Hepatocyte (in vitro differentiated cells): ENCODE data around the gene LRMDA. TPM values are rescaled to one million over a fixed set of nuclear protein-coding genes. Genes with fewer than 3 reads are reported as not detected.
A peak's percentile ranks its signal among the peaks of the same experiment; 100 is the strongest.

Source experiments
- DNase-seq: peaks from one replicate; pipeline ENCODE4 v3.0.0-alpha.2; 2016; ENCODE audit warnings: low spot score
- H2AFZ ChIP-seq: fragments of 200-600 bp; sonication (generic); 2 replicates; pipeline ENCODE4 v1.6.0; 2016; ENCODE audit warnings: antibody characterized with exemption, mild to moderate bottlenecking
- H3K27ac ChIP-seq: fragments of 200-600 bp; sonication (generic); 2 replicates; pipeline ENCODE4 v1.5.1; 2016; ENCODE audit warnings: mild to moderate bottlenecking
- H3K27me3 ChIP-seq: fragments of 200-600 bp; sonication (generic); 2 replicates; pipeline ENCODE4 v1.6.1; 2016
- H3K36me3 ChIP-seq: fragments of 200-600 bp; sonication (generic); replicated peaks from 2 replicates; pipeline ENCODE4 v1.5.1; 2016; ENCODE audit warnings: low read depth; ENCODE audit not compliant: insufficient read depth
- H3K4me1 ChIP-seq: fragments of 200-600 bp; sonication (generic); 2 replicates; pipeline ENCODE4 v1.5.1; 2016; ENCODE audit warnings: mild to moderate bottlenecking, moderate library complexity; ENCODE audit not compliant: insufficient read depth
- H3K4me2 ChIP-seq: fragments of 200-600 bp; sonication (generic); 2 replicates; pipeline ENCODE4 v1.6.0; 2016
- H3K4me3 ChIP-seq: fragments of 200-600 bp; sonication (generic); 2 replicates; pipeline ENCODE4 v1.5.1; 2016; ENCODE audit warnings: mild to moderate bottlenecking
- H3K79me2 ChIP-seq: fragments of 200-600 bp; sonication (generic); 2 replicates; pipeline ENCODE4 v1.6.0; 2017; ENCODE audit warnings: mild to moderate bottlenecking
- H3K9me2 ChIP-seq: fragments of 200-600 bp; sonication (generic); replicated peaks from 2 replicates; pipeline ENCODE4 v1.6.0; 2017; ENCODE audit warnings: mild to moderate bottlenecking; ENCODE audit not compliant: insufficient read depth
- H3K9me3 ChIP-seq: fragments of 200-600 bp; sonication (generic); 2 replicates; pipeline ENCODE4 v1.5.1; 2016; ENCODE audit warnings: low read depth, mild to moderate bottlenecking
- H4K20me1 ChIP-seq: fragments of 200-600 bp; sonication (generic); 2 replicates; pipeline ENCODE4 v1.6.0; 2016; ENCODE audit warnings: mild to moderate bottlenecking; ENCODE audit not compliant: insufficient read depth, poor library complexity, severe bottlenecking
- CTCF ChIP-seq: fragments of 200-600 bp; sonication (generic); IDR thresholded peaks from 2 replicates; pipeline ENCODE4 v1.5.1; 2016; ENCODE audit warnings: antibody characterized with exemption, mild to moderate bottlenecking; ENCODE audit not compliant: poor library complexity
- EZH2 ChIP-seq: fragments of 200-600 bp; sonication (generic); IDR thresholded peaks from 2 replicates; pipeline ENCODE4 v1.6.1; 2016; ENCODE audit warnings: antibody characterized with exemption, mild to moderate bottlenecking, borderline replicate concordance
- EZH2phosphoT487 ChIP-seq: fragments of 200-600 bp; sonication (generic); IDR thresholded peaks from one replicate; pipeline ENCODE4 v1.6.1; 2018; ENCODE audit warnings: antibody characterized with exemption, mild to moderate bottlenecking, low read depth, moderate library complexity; ENCODE audit not compliant: unreplicated experiment, severe bottlenecking
- WGBS: methylation state at CpG from one replicate; pipeline ENCODE4 v1.1.6; 2016; ENCODE audit warnings: low lambda C conversion rate; ENCODE audit errors: missing lambda C conversion rate; 5-methylcytosine and 5-hydroxymethylcytosine counted together
- polyA plus RNA-seq: library from polyadenylated mRNA; unstranded; fragments of >200 nt; fragmentation: Nextera tagmentation; extraction: Ambion mirVana; gene quantifications from 2 replicates; pipeline ENCODE4 v1.2.1, GENCODE V29; 2016
- total RNA-seq: library from RNA; depleted of rRNA; stranded (reverse); fragments of >200 nt; gene quantifications from 2 replicates; pipeline ENCODE4 v1.2.3, GENCODE V29; 2014

The LRMDA gene
- total and polyA plus RNA-seq, 2 experiments from 2014 or later: 5.6 to 15.7 TPM

- H3K79me2 ChIP-seq: no peaks in the 10 kb centered on the region
- no peaks in the 10 kb centered on the region for H3K9me2 ChIP-seq
- H2AFZ ChIP-seq: no peak overlapping the region
- 42% methylated on average over 4 of the region's 4 CpGs for WGBS
- H3K27me3 ChIP-seq: no peaks in the 10 kb centered on the region
- H3K9me3 ChIP-seq: no peaks in the 10 kb centered on the region
- H3K4me3 ChIP-seq: no peak overlapping the region
- DNase-seq: peak; percentile 17
- TF ChIP-seq CTCF (no peak), EZH2phosphoT487 (no peak), EZH2 (no peak)
- H4K20me1 ChIP-seq: no peaks in the 10 kb centered on the region
- H3K4me1 ChIP-seq: peaks cover 11% of the 10 kb centered on the region
- no peaks in the 10 kb centered on the region for H3K36me3 ChIP-seq
- no peak overlapping the region for H3K4me2 ChIP-seq
- H3K27ac ChIP-seq: peak overlapping the region; percentile 8
Observed at GRCh38 chr10:75971402-75972211, 540.2 kb downstream of the LRMDA start.

DNA sequence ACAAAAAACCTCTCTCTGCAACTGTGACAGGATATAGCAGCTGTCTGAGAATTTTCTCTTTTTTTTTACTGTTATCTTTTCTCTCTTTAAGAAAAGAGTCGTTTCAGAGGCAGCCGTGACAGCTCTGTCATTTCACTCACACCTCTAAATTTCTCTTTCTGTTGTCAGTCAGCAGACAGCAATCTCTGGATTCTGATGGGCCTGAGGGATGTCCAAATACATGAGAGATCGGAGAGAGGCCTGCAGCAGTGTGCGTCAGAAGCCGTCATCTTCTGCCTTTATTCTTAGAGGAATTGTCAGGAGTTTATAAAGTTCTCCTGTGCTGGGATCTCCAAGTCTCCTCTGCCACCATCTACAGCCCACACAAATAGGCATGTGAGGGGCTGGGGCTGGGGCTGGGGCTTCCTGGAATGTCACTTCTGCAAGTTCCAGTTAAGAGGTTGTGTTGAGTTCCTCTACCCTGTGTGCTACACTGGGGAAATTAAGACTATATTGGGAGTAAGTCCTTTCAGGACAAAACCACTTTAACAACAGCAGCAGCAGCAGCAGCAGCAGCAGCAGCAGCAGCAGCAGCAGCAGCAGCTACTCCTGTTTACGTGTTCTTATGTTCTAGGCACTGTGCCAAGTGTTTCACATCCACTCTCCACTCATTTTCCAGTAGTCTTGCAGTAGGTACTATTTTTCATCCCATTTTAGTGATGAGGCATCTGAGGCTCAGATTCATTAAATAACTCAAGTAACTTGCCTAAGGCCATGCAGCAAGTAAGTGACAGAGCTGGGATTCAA lies 541.3 kb downstream of the LRMDA start:
- peak; percentile 69 for DNase-seq
- no peak overlapping the region for H3K4me2 ChIP-seq
- no peaks in the 10 kb centered on the region for H3K9me2 ChIP-seq
- 51% methylated on average over 6 of the region's 6 CpGs for WGBS
- no peak for TF ChIP-seq EZH2phosphoT487
- no peak for TF ChIP-seq EZH2
- no peak for TF ChIP-seq CTCF
- H3K79me2 ChIP-seq: no peaks in the 10 kb centered on the region
- no peaks in the 10 kb centered on the region for H3K36me3 ChIP-seq
- H3K4me3 ChIP-seq: no peak overlapping the region
- no peaks in the 10 kb centered on the region for H3K9me3 ChIP-seq
- H4K20me1 ChIP-seq: no peaks in the 10 kb centered on the region
- no peak overlapping the region for H2AFZ ChIP-seq
- H3K27me3 ChIP-seq: no peaks in the 10 kb centered on the region
- peaks cover 11% of the 10 kb centered on the region for H3K4me1 ChIP-seq
- peak overlapping the region; percentile 8 for H3K27ac ChIP-seq

DNA sequence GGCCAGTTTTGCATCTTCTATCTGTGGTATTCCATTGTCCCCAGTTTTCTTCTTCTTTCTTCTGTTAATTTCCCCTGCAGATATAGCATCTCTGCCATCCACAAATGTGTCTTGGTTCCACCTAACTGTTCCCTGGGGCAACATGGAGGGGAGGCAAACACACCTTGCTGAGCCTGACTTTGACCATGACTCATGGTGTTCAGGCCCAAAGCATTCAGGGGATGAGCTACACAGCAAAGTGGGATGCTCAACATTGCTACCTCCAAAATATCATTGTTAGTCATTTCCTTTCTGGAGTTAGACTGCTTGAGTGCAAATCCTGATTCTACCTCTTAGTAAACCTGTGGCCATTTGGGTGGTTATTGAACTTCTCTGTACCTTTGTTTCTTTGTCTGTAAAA lies 542.7 kb downstream of the LRMDA start:
- H4K20me1 ChIP-seq: no peaks in the 10 kb centered on the region

More for the DNA sequence above, 542.7 kb downstream of the LRMDA start:
- TF ChIP-seq EZH2: no peak
- TF ChIP-seq CTCF: no peak
- TF ChIP-seq EZH2phosphoT487: no peak
- H2AFZ ChIP-seq: no peak overlapping the region
- H3K4me1 ChIP-seq: peaks cover 11% of the 10 kb centered on the region
- no peaks in the 10 kb centered on the region for H3K9me3 ChIP-seq
- H3K27ac ChIP-seq: no peak overlapping the region
- no peaks in the 10 kb centered on the region for H3K36me3 ChIP-seq
- H3K4me3 ChIP-seq: no peak overlapping the region
- no peak overlapping the region for H3K4me2 ChIP-seq
- no peaks in the 10 kb centered on the region for H3K9me2 ChIP-seq
- H3K79me2 ChIP-seq: no peaks in the 10 kb centered on the region
- H3K27me3 ChIP-seq: no peaks in the 10 kb centered on the region
- no peak for DNase-seq
